Activated CD4-positive, alpha-beta T cell treated with anti-CD3 and anti-CD28 coated beads, Interleukin-2, amount 50 U/mL, for 1 hour (primary cell): ENCODE results near the gene ARL6IP6.
"Not testable (repeated sequence)": the region's sequence is repeated elsewhere in the genome, so short reads cannot be mapped to it uniquely, and the experiment has no call there.

Experiments used
- DNase-seq: peaks from one replicate; pipeline ENCODE4 v3.0.0-alpha.2; 2020

The ARL6IP6 gene

GRCh38 chr2:152718076-152718908 is at the start of gene ARL6IP6:
Gene ARL6IP6 (plus strand): TSS chr2:152718620. CDS start chr2:152718625, 5 bp downstream.
- DNase-seq, result peak; percentile 91

- no peak for DNase-seq
Measured at GRCh38 chr2:152674334-152674733, 44.1 kb upstream of the ARL6IP6 start.

GRCh38 chr2:152676461-152676860 is 42.0 kb upstream of the ARL6IP6 start:
- no peak for DNase-seq

GRCh38 chr2:152678808-152679207 is 39.6 kb upstream of the ARL6IP6 start:
- DNase-seq, result no peak

GRCh38 chr2:152682663-152683062 is 35.8 kb upstream of the ARL6IP6 start:
- no peak for DNase-seq

- no peak for DNase-seq
Measured at GRCh38 chr2:152683400-152683799, 35.0 kb upstream of the ARL6IP6 start.

- DNase-seq, result no peak
Measured at GRCh38 chr2:152686321-152686720, 32.1 kb upstream of the ARL6IP6 start.

- no peak for DNase-seq
Measured at GRCh38 chr2:152693033-152693432, 25.4 kb upstream of the ARL6IP6 start.

GRCh38 chr2:152694161-152694661 is 24.2 kb upstream of the ARL6IP6 start:
- DNase-seq, result peak; percentile 12

GRCh38 chr2:152695763-152696162 is 22.7 kb upstream of the ARL6IP6 start:
- no peak for DNase-seq

- no peak for DNase-seq
Measured at GRCh38 chr2:152696476-152696875, 21.9 kb upstream of the ARL6IP6 start.

- DNase-seq, result no peak
Measured at GRCh38 chr2:152701198-152701597, 17.2 kb upstream of the ARL6IP6 start.

- DNase-seq, result no peak
Measured at GRCh38 chr2:152706477-152707021, 11.9 kb upstream of the ARL6IP6 start.

- DNase-seq, result no peak
Measured at GRCh38 chr2:152708742-152709141, 9.7 kb upstream of the ARL6IP6 start.

- DNase-seq, result no peak
Measured at GRCh38 chr2:152710713-152711112, 7.7 kb upstream of the ARL6IP6 start.

GRCh38 chr2:152715112-152715511 is 3.3 kb upstream of the ARL6IP6 start:
- no peak for DNase-seq

- no peak for DNase-seq
Measured at GRCh38 chr2:152715854-152716428, 2.5 kb upstream of the ARL6IP6 start.

GRCh38 chr2:152716805-152717227 is 1.6 kb upstream of the ARL6IP6 start:
- DNase-seq, result peak; percentile 25

- DNase-seq, result peak; percentile 99
Measured at GRCh38 chr2:152717228-152718075, 968 bp upstream of the ARL6IP6 start, which contains the start of gene PRPF40A. Gene PRPF40A (minus strand): TSS chr2:152717461. CDS start chr2:152717439, 22 bp downstream.

GRCh38 chr2:152718909-152719645 is 657 bp downstream of the ARL6IP6 start:
- DNase-seq, result no peak

- DNase-seq, result no peak
Measured at GRCh38 chr2:152720794-152721193, 2.4 kb downstream of the ARL6IP6 start.

GRCh38 chr2:152722639-152723038 is 4.2 kb downstream of the ARL6IP6 start:
- not testable (repeated sequence) for DNase-seq
